ENCODE results near the gene HARS1.
"Not testable (repeated sequence)": the region's sequence is repeated elsewhere in the genome, so short reads cannot be mapped to it uniquely, and the experiment has no call there.

HARS1 gene

DNA sequence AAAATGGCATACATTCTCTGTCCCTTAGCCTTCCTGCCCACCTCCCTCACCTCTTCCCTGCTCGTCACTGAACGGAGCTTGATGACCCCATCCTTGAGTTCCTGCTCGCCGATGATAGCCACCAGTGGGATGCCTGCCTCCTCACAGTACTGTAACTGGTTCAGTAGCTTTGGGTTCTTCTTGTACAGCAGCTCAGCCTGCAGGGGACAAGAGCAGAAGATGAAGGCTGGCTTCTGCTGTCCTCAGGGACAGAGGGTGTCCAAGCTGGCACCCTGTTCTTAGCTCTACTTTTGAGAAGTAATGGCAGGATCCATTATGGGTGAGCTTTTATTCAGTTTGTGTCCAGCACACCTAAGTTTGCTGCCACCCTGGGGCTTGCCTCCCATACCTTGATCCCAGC, 16.5 kb downstream of the HARS1 start:
- no peak for DNase-seq

DNA sequence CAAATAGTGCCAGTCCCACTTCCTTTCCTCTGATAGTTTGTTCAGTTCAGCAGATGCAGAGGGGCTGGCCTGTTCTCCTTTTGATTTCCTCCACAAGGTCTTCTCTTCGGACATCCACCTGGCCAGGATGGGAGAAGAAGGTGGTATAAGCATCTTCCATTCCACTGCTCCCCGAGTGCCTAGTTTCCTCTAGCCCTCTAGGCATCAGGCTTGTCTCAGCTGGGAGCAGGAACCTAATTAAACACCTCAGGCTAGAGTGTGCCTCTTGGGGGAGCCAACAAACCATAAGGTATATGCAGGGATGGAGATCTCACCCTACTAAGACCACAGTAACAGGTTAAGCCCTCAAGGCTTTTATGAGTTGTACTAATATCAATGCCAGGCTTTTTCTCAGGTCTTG, 17.0 kb downstream of the HARS1 start:
- DNase-seq = no peak

DNA sequence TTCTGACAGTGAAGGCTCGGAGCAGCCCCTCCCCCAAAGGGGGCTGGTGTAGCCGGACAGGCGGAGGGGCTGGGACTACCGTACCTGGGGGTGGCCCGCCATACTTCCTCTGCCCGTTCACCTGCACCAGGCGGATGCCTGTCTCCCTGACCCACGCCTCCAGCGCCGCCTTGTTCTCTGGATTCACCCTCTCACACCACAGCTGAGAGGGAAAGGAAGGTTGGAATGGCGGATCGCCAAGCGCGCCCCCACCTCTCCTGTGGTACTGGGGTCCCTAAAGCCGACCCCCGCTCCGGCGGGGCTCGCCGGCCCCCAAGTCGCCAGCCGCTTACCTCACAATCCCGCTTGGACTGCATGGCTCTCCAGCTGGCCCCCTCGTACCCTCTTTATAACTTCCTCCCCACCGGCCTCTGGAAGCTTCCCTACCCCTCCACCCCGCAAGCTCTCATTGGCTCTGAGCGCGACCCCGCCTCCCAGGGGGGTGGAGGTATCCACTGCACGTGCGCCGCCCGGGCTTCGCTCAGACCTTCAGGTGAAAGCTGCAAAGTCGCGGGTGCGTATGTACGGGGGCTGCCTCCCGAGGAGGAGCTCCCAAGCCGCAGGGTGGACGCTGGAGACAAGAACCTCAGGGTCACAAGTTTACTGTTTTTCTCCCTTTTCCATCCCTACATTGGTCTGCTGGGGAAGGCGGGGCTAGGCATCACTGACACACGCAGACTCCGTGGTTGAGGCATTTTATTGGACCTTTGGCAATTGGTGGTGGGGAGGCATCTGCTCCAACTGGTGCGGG, 17.8 kb downstream of the HARS1 start, which contains the start of gene DND1:
Gene DND1, minus strand, starts transcription at position 390 of the 790 bp plus-strand sequence. Its CDS starts 34 bp downstream, at position 356.
- no peak for DNase-seq

DNA sequence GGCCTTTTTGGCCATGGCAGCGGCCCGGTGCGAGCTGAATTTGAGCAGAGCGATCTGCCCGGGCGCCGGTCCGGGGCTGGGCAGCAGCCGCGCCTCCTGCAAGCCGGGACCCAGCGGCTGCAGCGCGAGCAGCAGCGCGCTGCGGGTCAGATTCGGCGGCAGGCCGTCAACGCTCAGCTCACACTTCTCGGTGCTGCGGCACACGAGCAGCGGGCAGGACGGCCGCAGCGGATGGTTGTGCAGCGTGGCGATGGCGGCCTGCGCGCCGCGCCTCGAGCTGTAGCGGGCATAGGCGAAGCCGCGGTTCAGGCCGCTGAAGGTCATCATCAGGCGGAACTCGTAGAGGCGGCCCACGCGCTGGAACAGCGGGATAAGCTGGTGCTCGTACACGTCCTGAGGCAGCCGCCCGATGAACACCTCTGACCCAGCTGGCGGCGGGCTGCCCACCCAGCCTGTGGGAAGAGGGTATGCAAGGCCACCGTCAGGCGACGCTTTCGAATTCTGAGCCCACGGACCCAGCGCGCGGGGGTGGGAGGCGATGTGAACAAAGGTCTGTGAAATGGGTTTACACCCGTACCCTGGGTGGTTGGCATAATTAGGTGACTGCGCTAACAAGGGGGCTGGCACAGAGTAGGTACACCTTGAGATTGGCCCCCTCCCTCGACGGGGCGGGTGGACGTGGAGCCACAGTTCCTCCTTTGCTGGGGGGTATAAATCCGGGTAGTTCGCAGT, 18.5 kb downstream of the HARS1 start:
- DNase-seq = no peak

DNA sequence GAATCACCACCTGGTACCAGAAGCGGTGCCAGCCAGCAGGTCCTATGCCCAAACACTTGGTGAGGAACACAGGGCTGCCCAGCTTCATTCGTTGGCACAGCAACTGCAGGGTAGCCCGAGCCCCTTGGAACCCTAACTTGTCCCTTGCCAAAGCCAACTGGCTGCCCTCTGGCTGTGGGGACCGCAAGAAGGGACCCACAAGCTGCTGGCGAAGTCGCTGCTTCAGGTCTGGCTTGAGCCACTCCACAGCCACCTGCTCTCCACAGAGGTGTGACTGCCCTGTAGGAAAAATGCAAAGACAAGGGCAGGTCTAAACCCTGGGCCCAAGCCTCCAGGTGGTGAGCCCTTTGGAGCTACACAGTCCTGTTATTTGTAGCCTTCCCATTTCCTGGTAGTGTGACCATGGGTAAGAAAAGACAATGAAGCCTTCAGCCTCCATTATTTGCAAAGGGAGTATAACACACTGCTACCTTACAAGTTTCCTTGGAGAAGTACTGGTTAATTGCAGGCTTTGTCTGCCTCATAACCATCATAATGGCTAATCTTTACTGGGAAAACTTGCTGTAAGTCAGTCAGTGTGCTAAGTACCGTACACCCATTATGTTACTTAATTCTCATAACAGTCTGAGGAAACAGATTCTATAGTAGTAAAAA, 19.6 kb downstream of the HARS1 start:
- no peak for DNase-seq

DNA sequence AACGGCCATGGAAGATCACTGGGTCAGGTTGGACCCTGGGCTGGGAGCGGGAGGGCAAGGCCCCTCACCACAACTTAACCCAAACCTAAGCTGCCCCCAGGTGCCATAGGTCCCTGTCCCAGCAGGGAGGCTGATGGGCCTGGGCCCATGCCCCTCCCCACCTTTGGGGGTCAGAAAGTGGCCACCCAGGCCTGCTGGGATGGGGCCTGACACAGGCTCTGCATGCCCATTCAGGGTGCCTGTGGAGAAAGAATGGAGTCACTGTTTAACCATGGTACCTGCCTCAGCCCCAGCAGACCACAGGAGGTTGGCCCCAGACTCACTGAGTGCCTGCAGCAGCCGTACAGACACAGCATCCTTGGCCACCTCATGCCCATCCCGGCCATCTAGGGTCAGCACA, 20.1 kb downstream of the HARS1 start:
- DNase-seq = not testable (repeated sequence)

DNA sequence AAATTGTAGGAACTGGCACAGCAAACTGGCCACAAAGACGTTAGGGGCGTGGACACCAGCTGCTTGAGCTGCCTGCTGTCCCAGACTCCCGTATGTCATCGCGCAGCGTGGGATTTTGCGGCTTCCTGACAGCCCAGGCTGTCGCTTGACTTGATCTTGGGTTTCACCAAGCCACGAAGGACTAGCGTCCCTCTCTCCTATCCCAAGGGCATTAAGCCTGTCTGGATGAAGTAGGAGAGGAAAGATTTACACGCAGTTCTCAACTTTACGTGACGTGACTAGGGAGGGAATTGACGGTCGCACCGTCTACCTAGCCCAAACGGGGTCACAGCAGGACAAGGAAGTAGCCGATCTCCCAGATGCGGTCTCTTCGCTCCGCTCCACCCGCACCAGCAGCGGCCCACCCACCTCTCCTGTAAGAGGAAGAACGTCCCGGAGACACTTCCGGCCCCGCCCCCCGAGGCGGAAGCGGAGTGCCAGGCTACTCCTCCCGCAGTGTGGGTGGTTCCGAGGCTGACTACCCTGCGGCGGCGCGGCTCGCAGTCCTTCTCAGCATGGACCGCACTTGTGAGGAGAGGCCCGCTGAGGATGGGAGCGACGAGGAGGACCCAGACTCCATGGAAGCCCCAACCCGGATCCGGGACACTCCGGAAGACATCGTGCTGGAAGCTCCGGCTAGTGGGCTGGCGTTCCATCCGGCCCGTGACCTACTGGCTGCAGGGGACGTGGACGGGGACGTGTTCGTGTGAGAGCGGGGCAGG, 26.6 kb downstream of the HARS1 start, which contains the start of gene WDR55:
Gene WDR55, plus strand, starts transcription at position 546 of the 761 bp plus-strand sequence. Its CDS starts 9 bp downstream, at position 555.
- DNase-seq = peak; percentile 96

DNA sequence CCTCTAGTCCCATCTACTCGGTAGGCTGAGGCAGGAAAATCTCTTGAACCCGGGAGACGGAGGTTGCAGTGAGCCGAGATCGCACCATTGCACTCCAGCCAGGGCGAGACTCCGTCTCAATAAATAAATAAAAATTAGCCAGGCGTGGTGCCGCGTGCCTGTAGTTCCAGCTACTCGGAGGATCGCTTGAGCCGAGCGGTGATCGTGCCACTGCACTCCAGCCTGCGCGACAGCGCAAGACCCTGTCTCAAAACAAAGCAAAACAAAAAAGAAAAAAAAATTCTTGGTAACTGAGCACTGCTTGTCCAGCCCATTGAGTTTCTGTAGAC, 27.2 kb downstream of the HARS1 start:
- no peak for DNase-seq

DNA sequence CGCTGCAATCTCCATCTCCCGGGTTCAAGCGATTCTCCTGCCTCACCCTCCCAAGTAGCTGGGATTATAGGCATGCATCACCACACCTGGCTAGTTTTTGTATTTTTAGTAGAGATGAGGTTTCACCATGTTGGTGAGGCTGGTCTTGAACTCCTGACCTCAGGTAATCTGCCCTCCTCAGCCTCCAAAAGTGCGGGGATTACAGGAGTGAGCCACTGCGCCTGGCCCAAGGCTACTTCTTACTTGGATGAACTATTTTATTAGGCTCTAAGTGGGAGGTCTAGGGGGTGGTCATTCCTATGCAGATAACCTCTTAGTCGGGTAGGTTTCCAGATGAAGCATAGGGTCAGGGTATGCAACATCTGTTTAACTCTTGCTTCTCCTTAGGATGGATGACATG, 30.8 kb downstream of the HARS1 start:
- not testable (repeated sequence) for DNase-seq

DNA sequence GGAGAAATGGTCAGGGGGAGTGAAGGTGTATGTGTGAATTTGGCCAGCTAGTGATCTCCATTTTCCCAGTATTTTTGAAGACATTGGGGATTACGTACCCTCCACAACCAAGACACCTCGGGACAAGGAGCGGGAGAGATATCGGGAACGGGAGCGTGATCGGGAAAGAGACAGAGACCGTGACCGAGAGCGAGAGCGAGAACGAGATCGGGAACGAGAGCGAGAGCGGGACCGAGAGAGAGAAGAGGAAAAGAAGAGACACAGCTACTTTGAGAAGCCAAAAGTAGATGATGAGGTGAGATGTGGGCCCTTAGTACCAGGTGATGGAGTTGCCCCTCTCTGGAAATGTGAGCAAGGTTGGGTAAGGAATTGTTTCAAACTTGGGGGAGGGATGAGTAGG, 32.3 kb downstream of the HARS1 start:
- no peak for DNase-seq

DNA sequence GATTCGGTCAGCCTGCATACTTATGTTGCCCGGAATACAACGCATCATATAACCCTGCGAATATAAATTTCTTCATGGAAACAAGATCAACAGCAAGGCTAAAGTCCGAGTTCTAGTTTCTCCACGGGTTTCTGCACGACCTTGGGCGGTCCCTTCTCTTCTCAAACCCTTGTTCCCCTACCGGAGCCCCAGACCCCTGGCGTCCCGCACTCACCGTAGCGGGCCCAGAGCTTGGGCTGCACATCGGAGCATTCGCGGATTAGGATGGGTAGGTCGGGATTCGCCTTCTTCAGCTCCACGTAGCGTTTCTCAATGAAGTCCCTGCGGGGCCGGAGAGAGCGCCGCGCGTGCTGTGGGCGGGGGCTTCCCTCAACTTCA, 44.1 kb downstream of the HARS1 start:
- DNase-seq = peak; percentile 49

DNA sequence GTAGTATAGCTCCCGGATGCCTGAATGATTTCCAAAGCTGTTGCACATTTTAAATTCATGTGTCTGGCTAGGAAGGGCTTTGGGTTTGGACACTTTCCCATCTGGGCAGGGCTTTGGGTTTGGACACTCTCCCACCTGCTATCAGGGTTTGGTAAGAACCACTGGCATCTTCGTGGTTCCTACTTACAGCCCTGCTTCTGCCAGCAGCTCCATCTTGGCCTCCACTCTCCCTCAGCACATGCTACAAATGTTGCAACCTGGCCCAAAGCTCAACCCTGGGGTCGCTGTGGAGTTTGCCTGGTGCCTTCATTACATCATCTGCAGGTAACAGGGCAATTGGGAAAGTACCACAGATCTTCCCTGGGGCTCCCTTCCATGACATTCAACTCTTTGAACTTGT, 48.5 kb downstream of the HARS1 start:
- DNase-seq = no peak

DNA sequence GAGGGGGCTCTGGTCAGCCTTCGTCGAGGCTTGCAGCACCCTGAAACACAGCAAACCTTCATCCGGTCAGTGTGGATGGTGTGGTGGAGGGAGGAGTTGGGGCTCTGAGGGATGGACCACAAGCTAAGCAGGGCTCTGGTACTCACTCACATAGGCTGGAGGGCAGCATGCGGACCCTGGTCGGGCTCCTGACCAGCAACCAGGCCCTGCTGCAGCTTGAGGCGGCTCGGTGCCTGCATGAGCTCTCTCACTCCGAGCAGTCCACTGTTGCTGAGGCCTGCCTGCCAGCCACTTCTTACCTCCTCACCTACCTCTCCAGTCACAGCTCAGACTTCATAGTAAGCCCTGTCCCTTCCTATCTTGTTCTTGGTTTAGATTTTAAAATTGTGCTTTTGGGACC, 49.5 kb downstream of the HARS1 start:
- DNase-seq = no peak

DNA sequence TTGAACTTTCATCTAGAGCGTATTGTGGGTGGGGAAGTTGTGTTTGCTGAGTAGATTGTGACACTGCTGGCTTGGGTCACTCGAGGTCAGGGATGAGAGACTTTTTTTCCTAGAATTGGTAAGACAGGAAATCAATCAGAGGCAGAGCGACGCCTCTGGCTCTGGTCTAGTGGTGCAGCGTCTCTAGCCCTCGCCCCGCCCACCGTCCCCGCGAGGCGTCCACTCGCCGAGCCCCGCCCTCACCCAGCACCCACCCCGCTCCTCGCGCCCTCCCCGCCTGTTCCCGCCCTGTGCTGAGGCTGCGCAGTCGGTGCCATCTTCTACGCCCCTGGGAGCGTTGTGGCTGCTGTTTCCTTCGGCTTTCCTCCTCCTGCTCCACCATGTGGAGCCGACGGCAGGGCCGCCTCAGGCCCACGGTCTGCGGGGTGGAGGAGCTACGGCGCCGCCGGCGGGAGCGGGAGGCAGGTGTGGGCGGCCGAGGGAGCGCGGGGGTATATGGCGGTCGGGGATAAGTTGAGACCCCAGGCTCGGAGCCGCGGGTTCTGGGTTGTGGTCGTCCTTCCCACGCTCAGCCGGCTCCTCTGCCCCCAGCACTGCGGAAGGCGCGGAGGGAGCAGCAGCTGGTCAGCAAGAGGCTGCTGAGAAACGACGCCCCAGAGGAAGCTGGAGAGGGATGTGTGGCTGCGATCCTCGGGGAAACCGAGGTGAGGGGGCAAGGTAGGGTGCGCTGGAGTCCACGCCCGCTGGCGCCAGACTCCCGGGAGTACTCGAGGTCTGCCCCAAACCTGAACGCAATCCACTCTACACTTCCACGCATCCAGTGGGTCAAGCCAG, 51.8 kb downstream of the HARS1 start, which contains the start of gene TMCO6:
Gene TMCO6, plus strand, starts transcription at position 304 of the 834 bp plus-strand sequence. Its CDS starts 77 bp downstream, at position 381.
- peak; percentile 95 for DNase-seq

DNA sequence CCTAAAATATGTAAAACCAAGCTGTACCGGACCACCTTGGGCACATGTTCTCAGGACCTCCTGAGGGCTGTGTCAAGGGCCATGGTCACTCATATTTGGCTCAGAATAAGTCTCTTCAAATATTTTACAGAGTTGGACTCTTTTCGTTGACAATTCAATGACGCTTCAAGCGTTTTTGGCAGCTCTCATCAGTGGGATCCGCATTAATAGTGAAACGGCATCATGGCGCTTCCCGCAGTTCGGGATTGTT, 52.3 kb downstream of the HARS1 start:
- DNase-seq = not testable (repeated sequence)

DNA sequence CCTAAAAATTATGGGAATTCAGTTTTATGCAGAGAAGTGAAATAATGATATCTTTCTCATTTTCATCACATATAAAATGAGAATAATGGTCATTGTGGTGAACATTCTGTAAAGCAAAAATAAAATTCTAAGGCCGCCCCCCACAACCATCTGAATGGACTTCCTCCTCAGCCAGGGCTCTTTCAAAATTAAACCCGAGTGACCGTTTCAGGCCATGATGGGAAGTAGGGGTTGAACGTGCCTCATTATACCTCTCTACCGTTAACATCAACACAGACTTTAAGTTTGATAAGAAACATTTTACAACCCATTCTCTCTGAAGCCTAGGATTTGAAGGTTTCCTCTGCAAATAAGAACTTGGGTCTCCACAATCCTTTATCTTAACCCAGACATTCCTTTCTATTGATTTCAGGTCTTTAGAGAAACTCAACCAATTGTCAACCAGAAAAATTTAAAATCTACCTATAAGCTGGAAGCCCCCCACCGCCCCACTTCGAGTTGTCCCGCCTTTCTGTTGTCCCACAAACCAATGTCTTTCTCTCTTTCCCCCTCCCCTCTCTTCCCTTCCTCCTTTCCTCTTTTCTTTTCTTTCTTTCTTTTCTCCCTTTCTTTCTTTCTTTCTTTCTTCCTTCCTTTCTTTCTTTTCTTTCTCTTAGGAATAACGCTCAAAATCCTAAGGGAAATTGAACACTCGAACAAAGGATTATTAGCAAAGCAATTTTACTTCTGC, 53.6 kb downstream of the HARS1 start:
- DNase-seq = no peak

DNA sequence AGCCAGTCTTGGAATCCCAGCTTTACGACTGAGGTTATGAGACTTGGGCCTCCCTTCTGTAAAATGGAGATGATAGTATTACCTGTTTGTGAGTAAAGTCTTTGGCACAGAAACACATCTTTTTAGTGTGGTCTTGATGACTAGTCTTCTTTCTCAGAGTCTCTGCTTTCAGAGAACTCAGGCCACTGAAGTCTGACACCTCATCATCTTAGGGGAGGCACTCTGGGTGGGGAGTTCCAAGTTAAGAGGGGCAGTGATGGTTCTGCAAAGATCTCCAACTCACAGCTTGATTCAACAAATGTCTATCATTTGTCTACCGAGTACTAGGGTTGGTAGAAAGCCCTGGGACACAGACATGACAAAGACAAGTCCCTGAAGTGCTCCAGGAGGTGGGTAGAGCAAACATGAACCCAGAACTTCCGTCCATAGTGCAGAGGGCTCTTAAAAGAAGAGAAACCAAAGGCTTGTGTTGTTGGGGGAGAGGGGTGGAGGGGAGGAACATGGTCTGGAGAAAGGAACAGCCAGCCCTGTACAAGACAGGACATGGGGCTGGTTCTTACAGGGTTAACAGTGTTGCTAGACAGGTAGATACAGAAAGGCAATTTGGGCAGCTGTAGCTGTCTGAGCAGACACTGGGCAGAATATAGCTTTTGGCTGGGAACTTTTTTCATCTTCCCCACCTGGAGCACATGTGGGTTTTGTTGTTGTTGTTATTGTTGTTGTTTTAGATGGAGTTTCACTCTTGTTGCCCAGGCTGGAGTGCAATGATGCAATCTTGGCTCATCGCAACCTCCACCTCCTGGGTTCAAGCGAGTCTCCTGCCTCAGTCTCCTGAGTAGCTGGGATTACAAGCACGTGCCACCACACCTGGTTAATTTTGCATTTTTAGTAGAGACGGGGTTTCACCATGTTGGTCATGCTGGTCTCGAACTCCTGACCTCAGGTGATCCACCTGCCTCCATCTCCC, 55.6 kb downstream of the HARS1 start:
- no peak for DNase-seq

DNA sequence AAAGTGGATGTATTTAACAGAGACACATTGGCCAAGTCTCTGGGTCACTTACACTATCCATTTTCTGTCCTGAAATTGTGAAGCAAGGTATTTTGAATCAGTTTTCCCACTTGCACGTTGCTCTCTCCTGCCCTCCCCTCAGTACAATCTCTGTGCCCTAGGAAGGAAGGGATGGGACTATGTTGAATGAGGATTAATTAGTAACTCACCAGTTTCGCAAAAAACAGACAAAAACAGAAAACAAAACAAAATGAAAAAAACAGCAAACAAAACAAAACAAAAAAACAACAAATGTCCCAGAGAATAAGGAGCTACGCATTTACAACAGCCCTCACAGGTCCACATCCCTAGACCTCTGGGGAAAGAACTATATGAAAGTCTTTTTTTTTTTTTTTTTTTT, 57.1 kb downstream of the HARS1 start:
- DNase-seq = no peak

DNA sequence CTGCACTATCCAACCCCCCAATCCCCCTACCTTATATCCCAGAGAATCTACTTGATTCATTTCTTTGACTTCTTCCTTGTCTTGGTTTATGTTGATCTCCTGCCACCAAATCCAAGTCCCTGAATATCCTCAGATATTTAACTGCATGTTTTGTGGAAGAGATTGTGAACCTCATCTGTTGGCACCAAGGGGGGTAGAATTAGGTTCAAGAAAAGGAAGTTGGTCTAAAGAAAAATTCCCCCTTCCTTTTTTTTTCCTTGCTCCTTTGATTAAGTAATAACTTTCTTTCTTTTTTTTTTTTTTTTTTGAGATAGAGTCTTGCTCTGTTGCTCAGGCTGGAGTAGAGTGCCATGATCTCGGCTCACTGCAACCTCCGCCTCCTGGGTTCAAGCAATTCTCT, 57.7 kb downstream of the HARS1 start:
- DNase-seq = no peak

DNA sequence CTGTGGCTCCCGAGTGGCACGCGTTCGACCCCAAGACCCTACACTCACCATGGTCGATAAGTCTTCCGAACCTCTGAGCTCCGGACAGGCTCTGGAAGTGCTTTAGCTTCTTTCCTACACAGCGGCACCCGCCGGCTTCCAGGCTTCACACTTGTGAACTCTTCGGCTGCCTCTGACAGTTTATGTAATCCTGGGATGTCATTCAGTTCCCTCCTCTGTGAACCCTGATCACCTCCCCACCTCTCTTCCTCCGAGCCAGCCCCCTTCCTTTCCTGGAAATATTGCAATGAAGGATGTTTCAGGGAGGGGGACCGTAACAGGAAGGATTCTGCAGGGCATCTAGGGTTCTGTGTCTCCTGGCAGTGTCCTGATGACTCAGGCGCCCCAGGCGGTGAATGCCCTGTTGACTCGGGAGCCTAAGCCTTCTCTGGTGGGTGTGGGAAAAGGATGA, 58.1 kb downstream of the HARS1 start, which contains the start of gene CD14:
Gene CD14, minus strand, starts transcription at position 155 of the 451 bp plus-strand sequence. Its CDS starts 104 bp downstream, at position 51.
- DNase-seq = peak; percentile 49
